Transverse colon (tissue), 4 donors: ENCODE results near the gene ZNF283. TPM values are rescaled to one million over a fixed set of nuclear protein-coding genes. Genes with fewer than 3 reads are reported as not detected.
"Not testable (repeated sequence)": the region's sequence is repeated elsewhere in the genome, so short reads cannot be mapped to it uniquely, and the experiment has no call there.

Source experiments
- DNase-seq: peaks from one replicate; pipeline ENCODE4 v3.0.0-alpha.2; 2019
- H3K27ac ChIP-seq, 4 donors: fragments of 200-600 bp; sonication (generic); 2 replicates each; pipeline ENCODE4 v1.5.1; 2016 to 2018; ENCODE audit warnings: inconsistent platforms in 4 of 4
- H3K27me3 ChIP-seq: fragments of 200-600 bp; sonication (generic); 2 replicates; pipeline ENCODE4 v1.5.1; 2017; ENCODE audit warnings: inconsistent platforms
- H3K36me3 ChIP-seq, 4 donors: fragments of 200-600 bp; sonication (generic); 2 replicates each; pipeline ENCODE4 v1.5.1; 2017 to 2019; ENCODE audit warnings: inconsistent platforms in 4 of 4
- H3K4me1 ChIP-seq, 4 donors: fragments of 200-600 bp; sonication (generic); 2 replicates each; pipeline ENCODE4 v1.5.1; 2017 to 2020; ENCODE audit warnings: inconsistent platforms in 4 of 4
- H3K4me3 ChIP-seq, 4 donors: fragments of 200-600 bp; sonication (generic); 1 replicate in 1 of 4; 2 replicates in 3 of 4; pipeline versions ENCODE4 v1.5.1 to v1.6.1; 2017 to 2019; ENCODE audit warnings: inconsistent platforms in 4 of 4
- H3K9me3 ChIP-seq, 2 donors: fragments of 200-600 bp; sonication (generic); 2 replicates each; pipeline ENCODE4 v1.5.1; 2017 to 2019; ENCODE audit warnings: inconsistent platforms in 2 of 2
- EP300 ChIP-seq: sonication (generic); formaldehyde crosslinking; IDR thresholded peaks from one replicate; pipeline ENCODE4 v1.6.1; 2017; ENCODE audit warnings: antibody characterized with exemption, low read depth
- POLR2A ChIP-seq: fragments of 450-650 bp; IDR thresholded peaks from one replicate; pipeline ENCODE4 v1.6.1; 2016; ENCODE audit warnings: antibody characterized with exemption, mild to moderate bottlenecking, moderate library complexity
- POLR2AphosphoS5 ChIP-seq, 3 donors: sonication (generic); formaldehyde crosslinking; IDR thresholded peaks; one replicate each; pipeline ENCODE4 v1.6.1; 2016; ENCODE audit warnings: antibody characterized with exemption in 3 of 3
- WGBS, 2 donors: methylation state at CpG; one replicate each; pipeline ENCODE4 v1.1.5; 2018; ENCODE audit warnings: low coverage in 1 of 2; 5-methylcytosine and 5-hydroxymethylcytosine counted together
- in situ Hi-C, 4 donors: fragments of 200-750 bp; cut with MboI; loops; one replicate each; pipeline versions ENCODE4 v1.15.0 to v1.15.1; 2017; ENCODE audit warnings: low sequenced_read_pairs in 3 of 4, low pct_ligation_motif_present in 1 of 4, low pct_unique_long_range_greater_than_20kb in 1 of 4
- intact Hi-C: fragments of 100-400 bp; cut with DNase I; formaldehyde crosslinking; loops from one replicate; pipeline ENCODE4 v1.15.1; 2023; ENCODE audit warnings: low total_unique reads
- total RNA-seq, 4 donors: library from RNA; depleted of rRNA; stranded (reverse); fragments of >200 nt; gene quantifications; one replicate each; pipeline ENCODE4 v1.1.0, GENCODE V29; 2016
- TF ChIP-seq, protein P1 (sequence below), 5 experiments: fragments of 200-600 bp in 3 of 5; fragments of 450-650 bp in 2 of 5; sonication (generic) in 3 of 5; IDR thresholded peaks; 1 replicate in 2 of 5; 2 replicates in 3 of 5; pipeline ENCODE4 v1.5.1; 2016 to 2017; ENCODE audit warnings: antibody characterized with exemption in 5 of 5, inconsistent platforms in 3 of 5, mild to moderate bottlenecking in 2 of 5, moderate library complexity in 1 of 5

ZNF283 gene
- total RNA-seq, 4 donors from 2014 or later = 10.9 to 168 (median 17.8) TPM

DNA sequence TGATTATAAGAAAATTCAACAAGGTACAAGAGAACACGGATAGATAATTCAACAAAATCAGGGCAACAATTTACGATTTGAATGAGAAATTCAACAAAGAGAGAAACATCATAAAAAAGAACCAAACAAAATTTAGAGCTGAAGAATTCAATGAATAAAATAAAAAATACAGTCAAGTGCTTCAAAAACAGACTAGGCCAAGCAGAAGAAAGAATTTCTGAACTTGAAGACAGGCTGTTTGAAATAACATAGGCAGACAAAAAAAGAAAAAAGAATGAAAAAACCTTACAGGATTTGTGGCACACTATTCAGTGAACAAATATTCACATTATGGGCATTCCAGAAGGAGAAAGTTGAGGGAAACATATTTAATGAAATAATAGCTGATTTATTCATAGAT lies 31.1 kb downstream of the ZNF283 start:
- 94 to 97% methylated on average over 2 of the region's 2 CpGs for WGBS, 2 donors
- no peaks in the 10 kb centered on the region for H3K4me1 ChIP-seq
- TF ChIP-seq POLR2A = no peak
- no peak for TF ChIP-seq POLR2AphosphoS5 (IDR thresholded peaks at IDR 0.05)
- TF ChIP-seq EP300 = no peak
- TF ChIP-seq, protein P1, sequence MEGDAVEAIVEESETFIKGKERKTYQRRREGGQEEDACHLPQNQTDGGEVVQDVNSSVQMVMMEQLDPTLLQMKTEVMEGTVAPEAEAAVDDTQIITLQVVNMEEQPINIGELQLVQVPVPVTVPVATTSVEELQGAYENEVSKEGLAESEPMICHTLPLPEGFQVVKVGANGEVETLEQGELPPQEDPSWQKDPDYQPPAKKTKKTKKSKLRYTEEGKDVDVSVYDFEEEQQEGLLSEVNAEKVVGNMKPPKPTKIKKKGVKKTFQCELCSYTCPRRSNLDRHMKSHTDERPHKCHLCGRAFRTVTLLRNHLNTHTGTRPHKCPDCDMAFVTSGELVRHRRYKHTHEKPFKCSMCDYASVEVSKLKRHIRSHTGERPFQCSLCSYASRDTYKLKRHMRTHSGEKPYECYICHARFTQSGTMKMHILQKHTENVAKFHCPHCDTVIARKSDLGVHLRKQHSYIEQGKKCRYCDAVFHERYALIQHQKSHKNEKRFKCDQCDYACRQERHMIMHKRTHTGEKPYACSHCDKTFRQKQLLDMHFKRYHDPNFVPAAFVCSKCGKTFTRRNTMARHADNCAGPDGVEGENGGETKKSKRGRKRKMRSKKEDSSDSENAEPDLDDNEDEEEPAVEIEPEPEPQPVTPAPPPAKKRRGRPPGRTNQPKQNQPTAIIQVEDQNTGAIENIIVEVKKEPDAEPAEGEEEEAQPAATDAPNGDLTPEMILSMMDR (IDR thresholded peaks at IDR 0.05) = no peak
- no peaks in the 10 kb centered on the region for H3K27me3 ChIP-seq
- in situ Hi-C loops = no loop called here
- intact Hi-C loops = no loop called here
- no peak for DNase-seq
- peaks cover 0 to 16% (median 0%) of the 10 kb centered on the region in 4 donors for H3K36me3 ChIP-seq
- no peak overlapping the region for H3K4me3 ChIP-seq
- H3K9me3 ChIP-seq = peaks cover 93 to 100% of the 10 kb centered on the region in 2 donors
- H3K27ac ChIP-seq = no peak overlapping the region

DNA sequence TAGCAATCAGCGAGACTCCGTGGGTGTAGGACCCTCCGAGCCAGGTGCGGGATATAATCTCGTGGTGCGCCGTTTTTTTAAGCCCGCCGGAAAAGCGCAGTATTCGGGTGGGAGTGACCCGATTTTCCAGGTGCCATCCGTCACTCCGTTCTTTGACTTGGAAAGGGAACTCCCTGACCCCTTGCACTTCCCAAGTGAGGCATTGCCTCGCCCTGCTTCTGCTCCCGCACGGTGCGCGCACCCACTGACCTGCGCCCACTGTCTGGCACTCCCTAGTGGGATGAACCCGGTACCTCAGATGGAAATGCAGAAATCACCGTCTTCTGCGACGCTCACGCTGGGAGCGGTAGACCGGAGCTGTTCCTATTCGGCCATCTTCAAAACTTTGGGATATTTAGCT lies 39.8 kb downstream of the ZNF283 start:
- H3K4me1 ChIP-seq, intact Hi-C loops, in situ Hi-C loops, DNase-seq, H3K36me3 ChIP-seq, H3K4me3 ChIP-seq, H3K27me3 ChIP-seq, H3K27ac ChIP-seq: not testable (repeated sequence)
- 93 to 98% methylated on average over 8 to 22 of the region's 28 CpGs for WGBS, 2 donors
- peaks cover 72 to 78% of the 10 kb centered on the region in 2 donors for H3K9me3 ChIP-seq

DNA sequence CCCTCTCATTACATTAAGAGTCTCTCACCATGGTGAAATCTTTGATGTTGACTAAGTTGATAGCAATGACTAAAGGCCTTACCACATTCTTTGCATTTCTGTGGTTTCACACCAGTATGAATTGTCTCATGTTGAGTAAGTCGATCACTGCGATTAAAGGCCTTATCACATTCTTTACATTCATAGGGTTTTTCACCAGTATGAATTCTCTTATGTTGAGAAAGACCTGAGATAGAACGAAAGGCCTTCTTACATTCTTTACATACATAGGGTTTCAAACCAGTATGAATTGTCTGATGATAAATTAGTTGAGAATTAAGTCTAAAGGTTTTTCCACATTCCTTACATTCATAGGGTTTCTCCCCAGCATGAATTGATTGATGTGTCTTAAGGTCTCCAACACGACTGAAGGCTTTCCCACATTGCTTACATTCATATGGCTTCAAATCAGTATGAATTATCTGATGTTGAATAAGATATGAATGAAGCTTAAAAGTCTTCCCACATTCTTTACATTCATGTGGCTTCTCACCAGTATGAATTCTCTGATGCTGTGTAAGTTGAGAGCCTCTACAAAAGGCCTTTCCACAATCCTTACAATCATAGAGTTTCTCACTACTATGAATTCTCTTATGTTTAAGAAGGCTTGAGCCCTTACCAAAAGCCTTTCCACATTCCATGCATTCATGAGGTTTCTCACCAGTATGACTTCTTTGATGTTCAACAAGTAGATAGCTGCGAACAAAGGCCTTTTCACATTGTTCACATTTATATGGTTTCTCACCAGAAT lies 45.6 kb downstream of the ZNF283 start:
- in situ Hi-C loops (no loop called here), intact Hi-C loops (no loop called here)
- Histone ChIP-seq H3K4me1 (no peaks in the 10 kb centered on the region), H3K27ac (no peak overlapping the region), H3K4me3 (no peak overlapping the region), H3K9me3 (peaks cover 90 to 94% of the 10 kb centered on the region in 2 donors), H3K27me3 (no peaks in the 10 kb centered on the region), H3K36me3 (peaks cover 0 to 27% (median 5%) of the 10 kb centered on the region in 4 donors)
- WGBS, 2 donors = 89 to 91% methylated on average over 3 to 5 of the region's 5 CpGs
- TF ChIP-seq, protein P1 (IDR thresholded peaks at IDR 0.05) = no peak
- TF ChIP-seq POLR2AphosphoS5 (IDR thresholded peaks at IDR 0.05) (no peak), EP300 (no peak), POLR2A (no peak)
- DNase-seq = no peak

DNA sequence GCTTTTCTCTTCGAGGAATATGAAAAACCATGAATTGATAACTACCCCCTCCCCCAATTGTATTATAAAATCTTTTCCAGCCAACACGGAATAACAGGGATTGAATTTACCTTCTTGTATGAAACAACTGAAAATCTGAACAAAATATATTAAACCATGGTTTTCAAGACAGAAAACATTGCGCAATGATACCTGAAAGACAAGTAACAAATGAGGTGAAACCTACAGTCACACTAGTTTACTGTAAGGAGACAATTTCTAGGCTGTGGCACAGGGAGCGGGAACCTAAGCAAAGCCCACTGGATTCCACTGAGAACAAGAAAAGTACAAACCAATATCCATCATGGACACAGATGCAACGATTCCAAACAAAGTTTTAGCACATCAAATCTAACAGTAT lies 53.4 kb downstream of the ZNF283 start:
- Histone ChIP-seq H3K36me3 (peaks cover 0 to 20% (median 6%) of the 10 kb centered on the region in 4 donors), H3K27me3 (no peaks in the 10 kb centered on the region), H3K4me3 (no peak overlapping the region), H3K27ac (no peak overlapping the region), H3K9me3 (peaks cover 65 to 86% of the 10 kb centered on the region in 2 donors), H3K4me1 (no peaks in the 10 kb centered on the region)
- in situ Hi-C loops (no loop called here), intact Hi-C loops (no loop called here)
- DNase-seq = no peak
- TF ChIP-seq POLR2AphosphoS5 (IDR thresholded peaks at IDR 0.05) = no peak
- TF ChIP-seq POLR2A = no peak
- TF ChIP-seq, protein P1 (IDR thresholded peaks at IDR 0.05) = no peak
- TF ChIP-seq EP300 = no peak
- 88 to 93% methylated on average over 5 of the region's 5 CpGs for WGBS, 2 donors
